ENCODE results near the gene CCSER1. TPM values are rescaled to one million over a fixed set of nuclear protein-coding genes. Genes with fewer than 3 reads are reported as not detected.

CCSER1 gene
- total RNA-seq, 2 donors from 2014 or later = 1.5 to 2.7 TPM

DNA sequence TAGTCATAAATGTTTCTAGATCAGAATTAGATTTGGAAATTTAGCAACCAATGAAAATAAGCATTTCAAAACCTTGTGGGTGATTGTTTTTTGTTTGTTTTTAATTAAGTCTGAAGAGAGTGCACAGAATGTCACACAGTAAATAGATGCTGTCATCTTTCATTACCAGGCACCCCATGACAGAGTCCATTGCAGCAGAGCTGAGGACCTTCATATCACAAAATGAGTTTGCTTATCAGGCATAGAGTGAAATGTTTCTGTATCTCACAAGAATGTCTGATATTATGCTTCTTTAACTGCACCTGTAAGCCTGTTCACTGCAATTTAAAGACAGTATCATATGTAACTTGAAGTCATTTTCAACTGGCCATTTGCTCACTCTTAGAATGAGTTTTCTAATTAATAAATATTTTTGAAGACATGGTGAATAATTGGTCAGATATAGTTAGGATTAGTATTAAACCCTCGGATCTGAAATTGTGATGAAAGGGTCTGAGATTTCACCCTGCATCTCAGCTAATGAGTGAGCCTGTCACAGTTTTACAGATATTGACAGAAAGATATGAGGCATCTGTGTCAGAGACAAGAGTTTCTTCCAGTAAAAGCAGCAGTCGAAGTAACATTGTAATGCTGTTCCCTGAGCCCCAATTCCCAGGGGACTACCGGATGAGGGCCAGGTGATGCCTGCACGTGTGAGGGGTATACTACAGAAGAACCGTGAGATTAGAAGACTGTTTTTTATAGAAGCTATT is 416.4 kb downstream of the CCSER1 start:
- no peaks in the 10 kb centered on the region for H3K27me3 ChIP-seq (replicated peaks; ENCODE audit: insufficient read depth)
- no peaks in the 10 kb centered on the region for H3K4me1 ChIP-seq (ENCODE audit: control insufficient read depth in 1 of 2, low read depth in 2 of 2)
- no peak overlapping the region for H3K27ac ChIP-seq
- H3K9me3 ChIP-seq = no peaks in the 10 kb centered on the region
- TF ChIP-seq, protein P1, sequence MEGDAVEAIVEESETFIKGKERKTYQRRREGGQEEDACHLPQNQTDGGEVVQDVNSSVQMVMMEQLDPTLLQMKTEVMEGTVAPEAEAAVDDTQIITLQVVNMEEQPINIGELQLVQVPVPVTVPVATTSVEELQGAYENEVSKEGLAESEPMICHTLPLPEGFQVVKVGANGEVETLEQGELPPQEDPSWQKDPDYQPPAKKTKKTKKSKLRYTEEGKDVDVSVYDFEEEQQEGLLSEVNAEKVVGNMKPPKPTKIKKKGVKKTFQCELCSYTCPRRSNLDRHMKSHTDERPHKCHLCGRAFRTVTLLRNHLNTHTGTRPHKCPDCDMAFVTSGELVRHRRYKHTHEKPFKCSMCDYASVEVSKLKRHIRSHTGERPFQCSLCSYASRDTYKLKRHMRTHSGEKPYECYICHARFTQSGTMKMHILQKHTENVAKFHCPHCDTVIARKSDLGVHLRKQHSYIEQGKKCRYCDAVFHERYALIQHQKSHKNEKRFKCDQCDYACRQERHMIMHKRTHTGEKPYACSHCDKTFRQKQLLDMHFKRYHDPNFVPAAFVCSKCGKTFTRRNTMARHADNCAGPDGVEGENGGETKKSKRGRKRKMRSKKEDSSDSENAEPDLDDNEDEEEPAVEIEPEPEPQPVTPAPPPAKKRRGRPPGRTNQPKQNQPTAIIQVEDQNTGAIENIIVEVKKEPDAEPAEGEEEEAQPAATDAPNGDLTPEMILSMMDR (IDR thresholded peaks at IDR 0.05) = no peak
- ATAC-seq (ENCODE audit: insufficient number of reproducible peaks, low FRiP score, low read depth) (no peak), DNase-seq (ENCODE audit: low spot score) (no peak)
- H3K4me3 ChIP-seq = no peak overlapping the region
- H3K36me3 ChIP-seq = no peaks in the 10 kb centered on the region

DNA sequence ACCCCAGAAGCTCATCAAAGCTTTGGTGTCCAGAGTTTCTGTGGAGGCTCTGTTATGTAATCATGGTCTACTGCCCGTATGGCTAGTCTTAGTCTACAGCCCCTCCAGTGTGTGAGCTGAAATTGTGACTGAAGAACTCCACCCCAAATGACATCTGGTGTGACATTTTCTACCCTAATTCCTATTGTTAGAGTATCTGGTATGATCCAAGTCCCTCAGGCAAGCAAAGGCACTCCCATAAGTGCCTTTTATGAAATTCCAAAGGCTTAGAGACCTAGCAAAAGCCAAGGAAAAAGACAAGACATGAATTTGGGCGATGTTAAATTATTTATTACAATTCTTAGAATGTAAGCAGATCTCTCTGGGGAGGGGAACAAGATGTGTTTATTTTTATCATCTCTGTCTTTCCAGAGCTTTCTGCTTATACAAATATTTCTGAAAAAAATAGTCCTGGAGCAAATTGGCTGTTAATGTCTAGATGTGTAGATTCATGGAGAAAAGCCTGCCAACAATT is 417.4 kb downstream of the CCSER1 start:
- H3K27me3 ChIP-seq (replicated peaks; ENCODE audit: insufficient read depth) = no peaks in the 10 kb centered on the region
- H3K4me1 ChIP-seq (ENCODE audit: control insufficient read depth in 1 of 2, low read depth in 2 of 2) = no peaks in the 10 kb centered on the region
- TF ChIP-seq, protein P1 (IDR thresholded peaks at IDR 0.05) = no peak
- no peak overlapping the region for H3K27ac ChIP-seq
- DNase-seq (ENCODE audit: low spot score) (no peak), ATAC-seq (ENCODE audit: insufficient number of reproducible peaks, low FRiP score, low read depth) (no peak)
- no peaks in the 10 kb centered on the region for H3K36me3 ChIP-seq
- H3K9me3 ChIP-seq = no peaks in the 10 kb centered on the region
- no peak overlapping the region for H3K4me3 ChIP-seq

DNA sequence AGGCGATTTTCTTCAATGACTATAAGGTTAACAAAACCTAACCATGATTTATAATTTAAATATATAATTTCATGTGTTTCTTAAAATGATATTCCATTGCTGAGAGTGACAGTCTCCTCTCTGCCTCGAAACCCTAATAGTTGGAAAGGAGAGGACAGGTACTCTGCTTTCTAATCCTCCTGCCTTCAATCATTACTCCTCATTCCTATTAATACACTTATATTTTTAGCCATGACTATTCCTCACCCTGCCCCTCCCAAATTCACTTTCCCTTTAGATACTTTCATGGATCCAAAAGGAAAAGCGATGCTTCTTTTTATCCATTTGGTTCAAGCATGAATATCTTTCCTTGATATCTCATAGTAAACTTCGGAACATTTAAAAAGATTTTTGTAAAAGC is 418.2 kb downstream of the CCSER1 start:
- no peaks in the 10 kb centered on the region for H3K27me3 ChIP-seq (replicated peaks; ENCODE audit: insufficient read depth)
- no peak overlapping the region for H3K27ac ChIP-seq
- no peaks in the 10 kb centered on the region for H3K4me1 ChIP-seq (ENCODE audit: control insufficient read depth in 1 of 2, low read depth in 2 of 2)
- H3K4me3 ChIP-seq = no peak overlapping the region
- H3K9me3 ChIP-seq = no peaks in the 10 kb centered on the region
- ATAC-seq (ENCODE audit: insufficient number of reproducible peaks, low FRiP score, low read depth) = no peak
- H3K36me3 ChIP-seq = no peaks in the 10 kb centered on the region
- TF ChIP-seq, protein P1 (IDR thresholded peaks at IDR 0.05) = no peak
- no peak for DNase-seq (ENCODE audit: low spot score)

DNA sequence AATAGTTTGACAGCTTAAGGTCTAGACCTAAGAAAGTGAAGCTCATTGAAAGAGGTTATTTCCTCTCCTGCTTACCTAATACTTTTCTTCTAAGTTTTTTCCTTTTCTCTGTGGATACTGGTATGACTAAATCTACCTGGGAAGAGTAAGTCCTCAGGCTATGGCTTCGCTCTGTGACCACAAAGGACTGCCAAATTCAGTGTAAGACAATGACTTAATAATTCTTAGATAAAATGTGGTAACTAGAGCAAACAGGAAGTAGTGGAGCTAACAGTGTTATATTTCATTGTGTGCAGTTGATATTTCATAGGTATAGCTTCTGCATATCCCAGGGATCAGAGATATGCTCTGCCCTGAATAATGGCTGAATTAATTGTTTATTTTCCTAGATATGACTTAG is 418.9 kb downstream of the CCSER1 start:
- ATAC-seq (ENCODE audit: insufficient number of reproducible peaks, low FRiP score, low read depth) (no peak), DNase-seq (ENCODE audit: low spot score) (no peak)
- Histone ChIP-seq H3K27me3 (replicated peaks; ENCODE audit: insufficient read depth) (no peaks in the 10 kb centered on the region), H3K9me3 (no peaks in the 10 kb centered on the region), H3K36me3 (no peaks in the 10 kb centered on the region), H3K4me1 (ENCODE audit: control insufficient read depth in 1 of 2, low read depth in 2 of 2) (no peaks in the 10 kb centered on the region), H3K27ac (no peak overlapping the region), H3K4me3 (no peak overlapping the region)
- TF ChIP-seq, protein P1 (IDR thresholded peaks at IDR 0.05) = no peak

DNA sequence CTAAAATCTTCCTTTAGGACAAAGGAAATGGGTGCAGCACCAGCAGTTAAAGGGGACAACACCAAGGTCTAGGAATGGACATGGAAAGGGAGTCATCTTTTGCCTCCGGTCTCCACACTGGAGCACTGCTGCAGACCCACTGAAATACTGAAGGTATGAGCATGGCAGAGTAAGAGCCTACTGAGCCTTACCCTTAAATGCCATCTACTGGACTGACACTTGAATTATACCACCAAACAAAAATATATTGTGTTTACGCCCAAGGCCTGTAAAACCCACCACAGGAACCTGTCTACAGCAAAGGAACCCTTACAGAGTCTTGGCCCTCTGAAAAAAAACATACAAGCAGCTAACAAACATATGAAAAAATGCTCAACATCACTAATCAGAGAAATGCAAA is 443.4 kb downstream of the CCSER1 start:
- Histone ChIP-seq H3K36me3 (no peaks in the 10 kb centered on the region), H3K4me1 (ENCODE audit: control insufficient read depth in 1 of 2, low read depth in 2 of 2) (no peaks in the 10 kb centered on the region), H3K4me3 (no peak overlapping the region), H3K9me3 (no peaks in the 10 kb centered on the region), H3K27me3 (replicated peaks; ENCODE audit: insufficient read depth) (no peaks in the 10 kb centered on the region), H3K27ac (no peak overlapping the region)
- TF ChIP-seq, protein P1 (IDR thresholded peaks at IDR 0.05) = no peak
- no peak for ATAC-seq (ENCODE audit: insufficient number of reproducible peaks, low FRiP score, low read depth)
- DNase-seq (ENCODE audit: low spot score) = no peak

Measured in thoracic aorta (tissue), 2 donors.